Ishikawa (cell line): ENCODE measurements around the gene KCTD3.

ENCODE experiments used
- CREB1 ChIP-seq: IDR thresholded peaks from 2 replicates; pipeline ENCODE4 v1.6.1; 2012; ENCODE audit warnings: low read depth
- EGR1 ChIP-seq: IDR thresholded peaks from 2 replicates; pipeline ENCODE4 v1.6.1; 2012
- EP300 ChIP-seq: IDR thresholded peaks from 2 replicates; pipeline ENCODE4 v1.6.1; 2012; ENCODE audit warnings: borderline replicate concordance
- FOXM1 ChIP-seq: IDR thresholded peaks from 2 replicates; pipeline ENCODE4 v1.6.1; 2012; ENCODE audit warnings: low read depth, borderline replicate concordance
- RAD21 ChIP-seq: IDR thresholded peaks from 2 replicates; pipeline ENCODE4 v1.6.1; 2012; ENCODE audit warnings: low read depth
- TAF1 ChIP-seq: IDR thresholded peaks from 2 replicates; pipeline ENCODE4 v1.6.1; 2012; ENCODE audit warnings: low read depth, mild to moderate bottlenecking
- YY1 ChIP-seq: IDR thresholded peaks from 2 replicates; pipeline ENCODE4 v1.6.1; 2012; ENCODE audit warnings: low read depth
- ZBTB7A ChIP-seq: IDR thresholded peaks from 2 replicates; pipeline ENCODE4 v1.6.1; 2012; ENCODE audit warnings: low read depth
- TF ChIP-seq, protein P1 (sequence below): IDR thresholded peaks from 2 replicates; pipeline ENCODE4 v1.6.1; 2012

DNA sequence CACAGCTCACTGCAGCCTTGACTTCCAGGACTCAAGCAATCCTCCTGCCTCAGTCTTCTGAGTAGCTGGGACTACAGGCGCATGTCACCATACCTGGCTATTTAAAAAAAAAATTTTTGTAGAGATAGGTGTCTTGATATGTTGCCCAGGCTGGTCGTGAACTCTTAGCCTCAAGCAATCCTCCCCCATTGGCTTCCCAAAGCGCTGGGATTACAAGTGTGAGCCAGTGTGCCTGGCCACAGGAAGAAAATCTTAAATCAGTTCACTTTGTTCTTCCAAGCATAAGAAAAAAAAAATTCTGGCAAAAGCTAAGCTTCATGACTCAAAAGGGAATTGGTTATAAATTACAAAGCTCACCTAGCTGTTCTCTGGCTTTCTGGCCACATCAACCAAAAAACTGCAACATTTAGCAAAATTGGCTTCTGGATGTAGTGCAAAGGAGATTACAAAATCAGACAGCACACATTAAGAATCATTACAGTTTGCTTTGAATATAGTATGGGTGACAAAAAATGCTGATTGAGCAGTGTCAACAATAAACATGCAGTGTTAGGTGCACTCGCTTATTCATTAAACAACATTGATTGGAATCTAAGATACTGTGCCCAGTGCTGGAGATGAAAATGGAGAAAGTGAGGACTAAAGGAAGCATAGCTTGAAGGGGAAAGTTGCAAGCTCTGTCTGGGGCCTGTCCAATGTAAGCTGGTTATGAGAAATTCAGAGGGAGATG is 76.7 kb downstream of the KCTD3 start:
- TF ChIP-seq FOXM1 (no peak), TAF1 (no peak), EP300 (no peak), ZBTB7A (no peak), RAD21 (no peak), YY1 (no peak), EGR1 (no peak), CREB1 (no peak)
- TF ChIP-seq, protein P1, sequence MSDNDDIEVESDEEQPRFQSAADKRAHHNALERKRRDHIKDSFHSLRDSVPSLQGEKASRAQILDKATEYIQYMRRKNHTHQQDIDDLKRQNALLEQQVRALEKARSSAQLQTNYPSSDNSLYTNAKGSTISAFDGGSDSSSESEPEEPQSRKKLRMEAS = no peak
